ENCODE measurements around the gene DMXL1.

GRCh38 chr5:119229950-119230349, 159.1 kb downstream of the DMXL1 start:
- no peak for TF ChIP-seq CTCF (IDR thresholded peaks at IDR 0.05; ENCODE audit: low read length)
- no peak for TF ChIP-seq EZH2 (IDR thresholded peaks at IDR 0.05; ENCODE audit: borderline replicate concordance, low read length)
